SK-N-SH (cell line): Measurements from ENCODE around the gene WDR90. TPM values are rescaled to one million over a fixed set of nuclear protein-coding genes. Genes with fewer than 3 reads are reported as not detected.
A peak's percentile ranks its signal among the peaks of the same experiment; 100 is the strongest.

Experiments
- CTCF ChIA-PET: fragments of 300-600, 350-600 bp; formaldehyde crosslinking; extraction: SDS; loops from one replicate; lab custom pipeline; 2021; lab: Yijun Ruan, JAX
- POLR2A ChIA-PET: fragments of 350-600 bp; sonication (Branson Sonifier 250); formaldehyde crosslinking; extraction: SDS; loops from one replicate; lab custom pipeline; 2020; ENCODE audit warnings: antibody characterized with exemption, inconsistent platforms; lab: Yijun Ruan, JAX
- DNase-seq: peaks from one replicate; pipeline ENCODE4 v3.0.0; 2012
- H2AFZ ChIP-seq: fragments of 200-600 bp; sonication (generic); 2 replicates; pipeline ENCODE4 v1.8.1; 2016; ENCODE audit warnings: antibody characterized with exemption, mild to moderate bottlenecking, low read depth
- H3F3A ChIP-seq: fragments of 200-600 bp; sonication (generic); replicated peaks from 2 replicates; pipeline ENCODE3; 2016; ENCODE audit warnings: antibody characterized with exemption, mild to moderate bottlenecking; ENCODE audit not compliant: insufficient read depth
- H3K27ac ChIP-seq, 2 experiments: fragments of 200-500 bp in 1 of 2; fragments of 200-600 bp in 1 of 2; sonication (Bioruptor generic) in 1 of 2; sonication (generic), shearing (Covaris generic) in 1 of 2; 2 replicates each; pipeline versions ENCODE4 v1.5.1 to v1.6.1; 2014 to 2016; ENCODE audit warnings: low read depth in 2 of 2, inconsistent platforms in 1 of 2, low read length in 1 of 2, mild to moderate bottlenecking in 1 of 2, mixed read lengths in 1 of 2
- H3K27me3 ChIP-seq: fragments of 200-600 bp; sonication (generic), shearing (Covaris generic); 2 replicates; pipeline ENCODE4 v1.6.1; 2016; ENCODE audit warnings: mixed run types; ENCODE audit not compliant: insufficient read depth
- H3K36me3 ChIP-seq, 2 experiments: fragments of 200-500 bp in 1 of 2; fragments of 200-600 bp in 1 of 2; sonication (Bioruptor generic) in 1 of 2; sonication (generic) in 1 of 2; replicated peaks in 1 of 2; 2 replicates each; pipeline versions ENCODE3 to v1.5.1; 2014 to 2016; ENCODE audit warnings: low read length in 1 of 2, mild to moderate bottlenecking in 1 of 2; ENCODE audit not compliant: insufficient read depth in 2 of 2, control insufficient read depth in 1 of 2
- H3K4me1 ChIP-seq, 2 experiments: fragments of 200-500 bp in 1 of 2; fragments of 200-600 bp in 1 of 2; sonication (Bioruptor generic) in 1 of 2; sonication (generic), shearing (Covaris generic) in 1 of 2; 2 replicates each; pipeline versions ENCODE4 v1.5.1 to v1.6.1; 2014 to 2016; ENCODE audit warnings: low read depth in 1 of 2, low read length in 1 of 2, mixed run types in 1 of 2; ENCODE audit not compliant: insufficient read depth in 2 of 2, control insufficient read depth in 1 of 2
- H3K4me2 ChIP-seq: fragments of 200-600 bp; sonication (generic), shearing (Covaris generic); 2 replicates; pipeline ENCODE4 v1.6.1; 2017; ENCODE audit warnings: mixed run types
- H3K4me3 ChIP-seq, 2 experiments: fragments of 200-500 bp in 1 of 2; fragments of 200-600 bp in 1 of 2; sonication (Bioruptor generic) in 1 of 2; sonication (generic), shearing (Covaris generic) in 1 of 2; 2 replicates each; pipeline versions ENCODE4 v1.5.1 to v1.8.1; 2014 to 2016; ENCODE audit warnings: low read depth in 2 of 2, inconsistent platforms in 1 of 2, low read length in 1 of 2, mild to moderate bottlenecking in 1 of 2, mixed read lengths in 1 of 2, moderate library complexity in 1 of 2
- H3K79me2 ChIP-seq: fragments of 200-600 bp; sonication (generic); 2 replicates; pipeline ENCODE4 v1.8.1; 2017; ENCODE audit warnings: mild to moderate bottlenecking; ENCODE audit not compliant: insufficient read depth
- H3K9ac ChIP-seq: fragments of 200-600 bp; sonication (generic); 2 replicates; pipeline ENCODE4 v1.6.1; 2017; ENCODE audit warnings: mixed run types
- H3K9me2 ChIP-seq: fragments of 200-600 bp; sonication (generic); 2 replicates; pipeline ENCODE4 v1.6.1; 2017; ENCODE audit warnings: mixed run types
- H3K9me3 ChIP-seq: fragments of 200-600 bp; sonication (generic); 2 replicates; pipeline ENCODE4 v1.6.1; 2017; ENCODE audit warnings: mixed run types, mild to moderate bottlenecking, moderate library complexity
- H4K20me1 ChIP-seq: fragments of 200-600 bp; sonication (generic); 2 replicates; pipeline ENCODE4 v1.6.1; 2017; ENCODE audit warnings: mild to moderate bottlenecking, mixed run types; ENCODE audit not compliant: insufficient read depth
- CHD2 ChIP-seq: fragments of 150-350 bp; IDR thresholded peaks from 2 replicates; pipeline ENCODE4 v1.6.1; 2018; ENCODE audit warnings: low read length; ENCODE audit not compliant: partially characterized antibody
- EZH2phosphoT487 ChIP-seq: fragments of 200-600 bp; sonication (generic); IDR thresholded peaks from 2 replicates; pipeline ENCODE4 v1.6.1; 2017; ENCODE audit warnings: low read depth, mixed run types, mild to moderate bottlenecking, antibody characterized with exemption, moderate library complexity, borderline replicate concordance
- FOSL2 ChIP-seq: IDR thresholded peaks from 2 replicates; pipeline ENCODE4 v1.4.0; 2012; ENCODE audit warnings: low read depth, mild to moderate bottlenecking, moderate library complexity, borderline replicate concordance
- GABPA ChIP-seq: IDR thresholded peaks from 2 replicates; pipeline ENCODE4 v1.4.0; 2012; ENCODE audit warnings: low read depth, mild to moderate bottlenecking
- GATA2 ChIP-seq: sonication (generic); formaldehyde crosslinking; IDR thresholded peaks from 2 replicates; pipeline ENCODE4 v1.5.0; 2020; ENCODE audit warnings: mild to moderate bottlenecking, missing genetic modification reagents
- MAX ChIP-seq: IDR thresholded peaks from 2 replicates; pipeline ENCODE4 v1.4.0; 2012; ENCODE audit warnings: low read depth
- MXI1 ChIP-seq: IDR thresholded peaks from 2 replicates; pipeline ENCODE4 v1.6.1; 2012; ENCODE audit warnings: mild to moderate bottlenecking, low read depth, low read length, improper control_type of control experiment
- NRF1 ChIP-seq: IDR thresholded peaks from 2 replicates; pipeline ENCODE4 v1.6.1; 2012; ENCODE audit warnings: low read depth, mild to moderate bottlenecking, low read length
- PBX3 ChIP-seq: IDR thresholded peaks from 2 replicates; pipeline ENCODE4; 2012
- POLR2AphosphoS5 ChIP-seq: IDR thresholded peaks from 2 replicates; pipeline ENCODE4 v1.6.1; 2012; ENCODE audit warnings: low read depth, low read length
- REST ChIP-seq: IDR thresholded peaks from 2 replicates; pipeline ENCODE4 v1.6.1; 2012; ENCODE audit warnings: mild to moderate bottlenecking, low read depth, low read length, moderate library complexity
- RFX5 ChIP-seq: IDR thresholded peaks from 2 replicates; pipeline ENCODE4 v1.6.1; 2012; ENCODE audit warnings: mild to moderate bottlenecking, improper control_type of control experiment, low read length
- SIN3A ChIP-seq: IDR thresholded peaks from 2 replicates; pipeline ENCODE4 v1.6.1; 2012; ENCODE audit warnings: low read depth, mild to moderate bottlenecking, low read length, moderate library complexity, borderline replicate concordance
- YY1 ChIP-seq: IDR thresholded peaks from 2 replicates; pipeline ENCODE4 v1.4.0; 2012; ENCODE audit warnings: low read depth, mild to moderate bottlenecking
- whole genome bisulfite sequencing: methylation state at CpG from one replicate; pipeline ENCODE4 v1.1.6; 2017; ENCODE audit warnings: low lambda C conversion rate; 5-methylcytosine and 5-hydroxymethylcytosine counted together
- polyA plus RNA-seq, 3 experiments: library from polyadenylated mRNA; depleted of rRNA; stranded (reverse); fragments of >200 nt; gene quantifications; 2 replicates each; pipeline ENCODE4 v1.2.3, GENCODE V29; 2012
- TF ChIP-seq, protein P1 (sequence below): IDR thresholded peaks from 2 replicates; pipeline ENCODE4 v1.4.0; 2012; ENCODE audit warnings: low read depth, borderline replicate concordance

WDR90 gene
- polyA plus RNA-seq, 1 of the 3 experiments (the other 2 are of a cell fraction) = 32.0 TPM

GRCh38 chr16:704552-705380, 55.6 kb downstream of the WDR90 start:
- peaks cover 6% of the 10 kb centered on the region for H3F3A ChIP-seq
- no peak overlapping the region for H2AFZ ChIP-seq
- H3K27ac ChIP-seq = peak overlapping the region; percentile 11 to 48; a peak in 2 of 4 replicates
- peak; percentile 74 for DNase-seq
- H3K9ac ChIP-seq = peak overlapping the region; percentile 85
- H3K4me3 ChIP-seq = peak overlapping the region; percentile 78 to 82
- peak overlapping the region; percentile 95 for H3K4me2 ChIP-seq
- no peaks in the 10 kb centered on the region for H3K9me3 ChIP-seq
- peaks cover 49% of the 10 kb centered on the region for H4K20me1 ChIP-seq
- TF ChIP-seq GABPA (no peak), CHD2 (no peak), REST (peak; percentile 91), POLR2AphosphoS5 (no peak)
- no peaks in the 10 kb centered on the region for H3K9me2 ChIP-seq
- H3K36me3 ChIP-seq = no peaks in the 10 kb centered on the region
- H3K27me3 ChIP-seq = no peaks in the 10 kb centered on the region
- CTCF ChIA-PET = interaction anchor here (0.5 to 22.4 kb wide), 9 partner anchors 8 to 80 kb away, joined by 3 to 358 read pairs (median 4); partner anchors contain the start of genes ANTKMT, CCDC78, CIAO3 and HAGHL
- peaks cover 5 to 27% of the 10 kb centered on the region in 2 experiments; a peak in 2 of 4 replicates for H3K4me1 ChIP-seq
- POLR2A ChIA-PET = interaction anchor here (1.7 to 2.0 kb wide), 2 partner anchors 14 to 24 kb away, joined by 5 to 7 read pairs; partner anchors contain the start of gene WDR24
- H3K79me2 ChIP-seq = peaks cover 49% of the 10 kb centered on the region
- WGBS = 21% methylated on average over 21 of the region's 50 CpGs

DNA sequence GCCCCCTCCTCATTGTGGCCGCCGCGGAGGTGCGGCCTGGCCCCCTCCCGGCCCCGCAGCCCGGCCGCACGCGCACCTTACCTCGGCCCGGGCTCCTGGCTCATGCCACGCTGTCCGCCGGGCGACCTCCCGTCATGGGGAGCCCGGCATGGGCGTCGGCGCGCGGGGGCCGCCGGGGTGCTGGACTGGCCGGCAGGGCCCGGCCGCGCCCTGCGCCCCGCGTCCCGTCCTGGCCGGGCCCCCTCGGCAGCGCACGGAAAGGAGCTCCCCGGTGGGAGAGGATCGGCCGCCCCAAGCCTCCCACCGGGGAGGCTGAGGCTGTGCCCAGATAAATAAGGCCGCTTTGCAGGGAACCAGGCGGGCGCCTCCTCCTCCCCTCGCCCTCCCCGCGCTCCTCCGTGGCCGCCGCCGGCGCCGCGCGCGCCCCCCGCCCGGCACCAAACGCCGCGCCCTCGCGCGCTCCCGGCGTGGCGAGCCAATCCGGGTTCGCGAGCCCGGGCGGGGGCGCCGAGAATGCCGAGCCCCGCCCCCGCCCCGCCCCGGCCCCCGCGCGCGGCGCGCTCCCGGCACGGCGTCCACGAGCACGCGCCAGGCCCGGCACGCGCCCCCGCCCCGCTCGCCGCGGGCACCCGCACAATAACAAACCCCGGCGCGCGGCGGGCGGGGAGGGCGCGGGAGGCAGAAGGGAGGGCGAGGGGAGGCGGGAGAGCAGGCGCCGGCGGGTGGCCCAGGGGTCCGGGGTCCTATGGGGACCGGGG, 56.4 kb downstream of the WDR90 start, which contains the start of gene FBXL16:
Gene FBXL16 (minus strand): TSS at position 371 of the 758 bp plus-strand sequence. CDS start 8,396 bp downstream, outside the sequence.
- H3K9me2 ChIP-seq = no peaks in the 10 kb centered on the region
- no peaks in the 10 kb centered on the region for H3K36me3 ChIP-seq
- peaks cover 14 to 36% of the 10 kb centered on the region in 2 experiments; a peak in 2 of 4 replicates for H3K4me1 ChIP-seq
- H4K20me1 ChIP-seq = peaks cover 41% of the 10 kb centered on the region
- peaks cover 44% of the 10 kb centered on the region for H3K79me2 ChIP-seq
- CTCF ChIA-PET = interaction anchor here (1.0 to 22.4 kb wide), 4 partner anchors 10 to 79 kb away, joined by 4 to 358 read pairs (median 22); partner anchors contain the start of genes ANTKMT, CCDC78, HAGHL and METRN
- peak within 1 kb of the TSS; percentile 78 to 82 for H3K4me3 ChIP-seq
- DNase-seq = peak; percentile 98
- H3K27ac ChIP-seq = peak within 1 kb of the TSS in 1 of 2 experiments; percentile 64; a peak in 1 of 4 replicates
- no peak within 1 kb of the TSS for H2AFZ ChIP-seq
- H3K27me3 ChIP-seq = no peaks in the 10 kb centered on the region
- H3K9me3 ChIP-seq = no peaks in the 10 kb centered on the region
- H3K4me2 ChIP-seq = peak within 1 kb of the TSS; percentile 95
- H3K9ac ChIP-seq = peak within 1 kb of the TSS; percentile 85
- POLR2A ChIA-PET = interaction anchor here (1.7 kb wide), 1 partner anchor 23 kb away, joined by 5 read pairs; no protein-coding TSS in a partner anchor
- 2% methylated on average over 9 of the region's 115 CpGs for WGBS
- TF ChIP-seq NRF1 (no peak), EZH2phosphoT487 (no peak), YY1 (no peak), FOSL2 (no peak), PBX3 (no peak), GATA2 (CRISPR knock-in tag) (no peak), RFX5 (no peak), MAX (no peak), SIN3A (no peak), MXI1 (no peak)
- TF ChIP-seq, protein P1, sequence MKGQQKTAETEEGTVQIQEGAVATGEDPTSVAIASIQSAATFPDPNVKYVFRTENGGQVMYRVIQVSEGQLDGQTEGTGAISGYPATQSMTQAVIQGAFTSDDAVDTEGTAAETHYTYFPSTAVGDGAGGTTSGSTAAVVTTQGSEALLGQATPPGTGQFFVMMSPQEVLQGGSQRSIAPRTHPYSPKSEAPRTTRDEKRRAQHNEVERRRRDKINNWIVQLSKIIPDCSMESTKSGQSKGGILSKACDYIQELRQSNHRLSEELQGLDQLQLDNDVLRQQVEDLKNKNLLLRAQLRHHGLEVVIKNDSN = no peak
- peaks cover 14% of the 10 kb centered on the region for H3F3A ChIP-seq
